HG02973 (cell line): ENCODE data around the gene KXD1.
"Not testable (repeated sequence)": the region's sequence is repeated elsewhere in the genome, so short reads cannot be mapped to it uniquely, and the experiment has no call there.

Experiments
- ATAC-seq: cut with Tn5 transposase; IDR thresholded peaks from one replicate; pipeline ENCODE4 v1.9.1; 2021; ENCODE audit warnings: moderate library complexity; ENCODE audit not compliant: unreplicated experiment

KXD1 gene

GRCh38 chr19:18533058-18533457 lies 24.6 kb upstream of the KXD1 start:
- ATAC-seq: no peak

GRCh38 chr19:18536475-18536874 lies 21.2 kb upstream of the KXD1 start:
- no peak for ATAC-seq

DNA sequence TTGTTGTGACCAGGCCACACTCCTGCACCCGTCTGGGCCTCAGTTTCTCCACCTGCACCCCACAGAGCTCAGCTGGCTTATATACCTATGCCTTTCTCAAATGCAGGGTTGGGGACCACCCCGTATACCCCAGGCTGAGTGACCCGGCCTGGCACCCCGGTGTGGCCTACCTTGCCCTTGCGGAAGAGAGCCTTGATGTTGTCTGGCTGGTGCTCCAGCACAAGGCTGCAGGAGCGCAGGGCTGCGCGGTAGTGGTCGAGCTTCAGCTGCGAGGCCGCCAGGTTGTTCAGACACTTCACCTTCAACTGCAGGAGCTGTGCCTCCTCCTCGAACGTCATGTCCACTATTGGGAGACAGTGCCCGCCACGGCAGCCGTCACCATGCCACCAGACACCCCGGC lies 20.2 kb upstream of the KXD1 start:
- ATAC-seq: no peak

DNA sequence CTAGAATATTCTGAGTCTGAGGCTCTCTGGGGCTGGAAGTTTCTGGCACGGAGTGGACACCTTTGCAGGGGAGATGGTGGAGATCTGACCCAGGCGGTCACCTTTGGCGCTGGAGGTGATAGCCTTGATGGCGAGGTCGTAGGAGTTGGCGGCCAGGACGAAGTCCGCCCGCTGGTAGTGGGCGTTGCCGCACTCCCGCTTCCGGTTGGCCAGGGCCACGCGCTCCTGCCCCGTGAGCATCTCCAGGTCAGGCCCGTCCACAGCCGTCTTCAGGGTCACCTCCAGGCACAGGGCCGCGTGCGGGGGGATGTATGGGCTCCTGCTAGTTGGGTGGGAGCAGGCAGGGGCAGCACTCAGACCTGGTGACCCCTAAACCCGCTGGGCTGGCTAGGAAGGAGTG lies 19.6 kb upstream of the KXD1 start:
- no peak for ATAC-seq

DNA sequence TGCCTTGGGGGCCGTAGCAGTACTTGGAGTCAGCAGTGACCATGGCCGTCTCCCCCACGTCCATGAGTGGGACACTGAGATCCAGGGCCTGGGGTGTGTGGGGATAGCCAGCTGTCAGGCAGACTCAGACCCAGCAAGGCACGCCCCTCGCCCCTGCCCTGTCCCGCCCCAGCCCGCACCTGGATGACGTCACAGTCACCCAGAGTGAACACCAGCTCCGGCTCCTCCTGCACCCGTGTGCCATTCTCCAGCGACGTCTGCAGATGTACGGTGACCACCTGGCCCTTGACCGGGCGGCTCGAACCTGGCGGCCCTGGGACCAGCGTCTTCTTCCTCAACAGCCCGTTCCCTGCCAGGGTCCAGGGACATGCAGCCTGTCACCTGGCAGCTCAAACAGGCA lies 18.3 kb upstream of the KXD1 start:
- ATAC-seq: no peak

- not testable (repeated sequence) for ATAC-seq
Measured at GRCh38 chr19:18540200-18540599, 17.5 kb upstream of the KXD1 start.

DNA sequence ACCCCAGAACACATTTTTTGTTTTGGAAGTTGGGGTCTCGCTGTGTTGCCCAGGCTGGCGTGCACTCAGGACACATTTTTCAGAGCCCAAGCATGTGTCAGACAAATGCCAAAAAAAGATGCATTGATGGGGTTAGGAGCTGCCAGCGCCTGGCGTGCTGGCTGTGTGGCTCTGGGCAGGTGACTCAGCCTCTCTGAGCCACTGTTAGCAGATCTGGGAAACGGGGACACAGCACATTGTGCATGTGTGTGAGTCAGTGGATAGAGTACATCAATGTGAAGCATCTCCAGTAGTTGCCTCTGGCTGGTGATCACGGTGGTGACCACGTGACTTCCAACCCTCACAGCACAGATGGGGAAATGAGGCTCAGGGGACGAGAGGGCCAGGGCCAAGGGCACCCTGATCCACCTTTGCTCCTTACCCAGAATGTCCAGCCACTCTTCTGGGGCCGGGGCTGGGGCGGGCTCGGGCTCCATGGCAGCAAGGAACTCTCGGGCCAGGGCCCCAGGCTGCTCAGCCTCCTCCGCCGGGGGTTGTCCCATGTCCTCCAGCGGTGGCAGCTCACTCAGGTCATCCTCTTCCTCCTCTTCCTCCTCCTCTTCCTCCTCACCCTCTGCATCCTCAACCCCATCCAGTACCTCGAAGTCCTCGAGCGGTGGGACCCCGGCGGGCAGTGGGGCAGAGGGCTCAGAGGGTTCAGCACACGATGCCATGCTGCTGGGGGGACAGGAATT lies 16.2 kb upstream of the KXD1 start:
- no peak for ATAC-seq

GRCh38 chr19:18541992-18542940 lies 15.4 kb upstream of the KXD1 start:
- no peak for ATAC-seq

DNA sequence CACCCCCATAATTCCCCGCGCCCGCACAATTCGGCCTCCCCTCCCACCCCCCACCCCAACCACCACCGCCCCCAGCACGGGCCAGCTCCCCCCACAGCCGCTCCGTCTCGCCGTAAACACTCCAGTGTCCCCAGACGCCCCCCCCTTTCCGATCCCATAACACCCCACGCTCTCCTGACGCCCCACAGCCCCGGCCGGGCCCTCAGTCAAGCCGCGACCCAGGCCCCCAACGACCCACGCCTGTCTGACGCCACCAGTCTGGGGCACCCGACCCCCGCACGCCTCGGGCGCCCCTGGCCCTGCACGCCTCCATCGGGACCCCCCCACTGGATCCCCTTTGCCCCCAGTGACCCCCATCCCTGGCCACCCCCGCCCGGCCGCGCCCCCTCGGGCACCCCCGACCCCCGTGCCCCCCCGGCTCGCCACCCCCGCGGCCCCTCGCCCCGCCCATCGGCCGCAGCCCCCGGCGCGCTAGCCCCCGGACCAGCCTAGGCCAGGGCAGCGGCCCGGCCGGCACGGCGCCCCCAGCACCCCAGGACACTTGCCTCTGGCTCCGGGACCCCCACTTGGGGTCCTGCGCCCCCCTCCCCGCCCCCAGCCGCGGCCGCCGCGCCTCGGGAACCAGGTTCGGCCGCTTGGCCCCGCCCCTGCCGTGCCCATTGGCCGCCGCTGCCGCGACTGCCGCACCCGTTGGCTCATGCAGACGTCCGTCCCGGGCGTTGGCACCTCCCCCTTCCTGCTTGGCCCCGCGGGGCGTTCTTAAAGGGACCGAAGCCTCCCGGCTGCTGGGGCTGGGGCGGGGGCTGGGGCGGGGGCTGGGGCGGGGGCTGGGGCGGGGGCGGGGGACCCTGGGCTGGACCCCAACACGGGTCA lies 14.5 kb upstream of the KXD1 start, which contains the start of gene FKBP8:
Gene FKBP8, minus strand, starts transcription at position 633 of the 873 bp plus-strand sequence. CDS start 1,603 bp downstream, outside the sequence.
- peak; percentile 81 for ATAC-seq

DNA sequence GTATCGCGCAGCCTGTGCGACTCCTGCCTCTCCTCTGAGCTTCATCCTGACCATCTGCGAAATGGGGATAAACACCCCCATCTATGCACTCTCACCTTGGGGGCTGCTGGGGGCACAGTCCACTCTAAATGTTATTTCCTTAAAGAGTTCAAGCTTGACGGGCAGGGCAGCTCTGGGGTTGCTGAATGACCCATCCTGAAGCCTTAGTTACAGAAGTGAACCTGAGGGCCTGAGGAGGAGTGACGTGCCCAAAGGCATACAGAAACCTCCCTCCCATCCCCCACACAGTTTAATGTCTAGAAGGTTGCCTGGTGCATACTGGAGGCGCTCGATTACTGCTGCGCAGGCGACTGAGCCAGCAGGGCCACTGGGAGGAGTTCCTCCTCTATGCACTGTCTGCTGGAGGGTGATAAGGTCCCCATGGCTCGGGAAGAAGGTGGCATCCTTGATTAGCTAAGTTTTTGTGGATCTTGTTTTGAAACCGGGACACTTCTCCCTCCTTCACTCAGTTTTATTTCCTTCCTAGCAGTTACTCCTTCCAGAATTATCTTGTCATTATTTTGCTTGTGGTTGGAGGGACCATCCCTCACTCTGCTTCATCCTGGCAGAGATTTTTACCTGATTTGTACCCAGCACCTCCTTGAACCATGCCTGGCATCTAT lies 13.7 kb upstream of the KXD1 start:
- no peak for ATAC-seq

DNA sequence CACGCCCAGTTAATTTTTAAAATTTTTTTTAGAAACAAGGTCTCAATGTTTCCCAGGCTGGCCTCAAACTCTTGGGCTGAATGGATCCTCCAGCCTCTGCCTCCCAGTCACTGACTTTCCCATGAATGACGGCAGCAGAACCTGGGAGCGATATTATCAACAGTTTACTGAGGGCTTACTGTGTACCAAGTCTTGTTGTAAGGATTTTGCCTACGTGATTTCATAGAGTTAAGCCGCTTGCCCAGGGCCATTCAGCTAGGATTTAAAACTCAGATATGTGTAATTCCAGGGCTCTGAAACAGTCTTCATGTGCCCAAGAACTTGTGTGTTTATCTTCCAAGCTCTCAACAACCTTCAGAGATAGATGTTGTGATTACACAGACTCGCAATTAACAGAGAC lies 6.0 kb upstream of the KXD1 start:
- no peak for ATAC-seq

GRCh38 chr19:18558202-18558555 lies 509 bp downstream of the KXD1 start:
- no peak for ATAC-seq

DNA sequence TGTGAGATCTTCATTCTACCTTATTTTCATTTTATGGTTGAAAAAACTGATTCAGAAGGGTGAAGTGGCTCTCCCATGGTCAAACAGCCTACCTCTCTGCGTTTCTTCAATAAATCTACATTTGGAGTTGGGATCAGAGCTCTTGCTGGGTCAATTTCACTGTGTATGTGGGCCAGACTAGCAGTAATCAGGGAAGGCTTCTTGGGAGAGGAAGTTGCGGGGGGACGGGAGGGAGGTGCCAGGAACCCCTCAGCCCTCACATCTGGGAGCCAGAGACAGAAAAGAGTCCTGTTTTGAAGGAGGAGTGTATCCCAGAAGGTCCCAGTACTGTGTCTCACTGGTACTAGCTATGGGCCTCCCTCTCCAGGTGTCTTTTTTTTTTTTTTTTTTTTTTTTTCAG lies 934 bp downstream of the KXD1 start:
- ATAC-seq: no peak

DNA sequence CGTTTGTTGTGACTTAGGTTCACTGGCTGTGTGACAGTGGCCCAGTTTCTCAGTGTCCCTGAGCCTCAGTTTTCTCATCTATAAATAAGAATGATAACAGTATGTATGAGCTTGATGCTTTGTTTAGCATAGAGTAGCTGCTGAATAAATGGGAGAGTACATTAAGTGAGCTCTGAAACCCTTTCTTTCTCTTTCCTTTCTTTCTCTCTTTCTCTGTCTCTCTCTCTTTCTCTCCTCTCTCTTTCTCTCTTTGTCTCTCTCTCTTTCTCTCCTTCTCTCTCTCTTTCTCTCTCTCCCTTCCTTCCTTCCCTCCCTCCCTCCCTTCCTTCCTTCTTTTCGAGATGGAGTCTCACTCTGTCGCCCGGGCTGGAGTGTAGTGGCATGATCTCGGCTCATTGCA lies 2.0 kb downstream of the KXD1 start:
- ATAC-seq: no peak

DNA sequence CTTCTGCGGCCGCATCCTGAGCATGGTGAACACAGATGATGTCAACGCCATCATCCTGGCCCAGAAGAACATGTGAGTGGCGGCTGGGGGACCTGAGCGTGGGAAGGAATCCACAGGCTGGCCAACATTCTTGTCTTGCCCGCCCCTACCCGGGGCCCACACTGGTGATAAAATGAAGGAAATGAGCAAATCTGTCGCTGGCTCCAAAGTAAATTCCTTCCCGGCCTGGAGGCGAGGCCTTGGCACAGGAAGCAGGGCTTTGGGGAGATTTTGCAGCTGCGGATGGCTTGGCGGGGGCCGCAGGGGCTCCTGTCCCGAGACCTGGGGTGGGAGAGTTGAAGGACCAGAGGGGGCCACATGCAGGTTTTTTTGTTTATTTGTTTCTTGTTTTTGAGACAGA lies 4.4 kb downstream of the KXD1 start:
- no peak for ATAC-seq

DNA sequence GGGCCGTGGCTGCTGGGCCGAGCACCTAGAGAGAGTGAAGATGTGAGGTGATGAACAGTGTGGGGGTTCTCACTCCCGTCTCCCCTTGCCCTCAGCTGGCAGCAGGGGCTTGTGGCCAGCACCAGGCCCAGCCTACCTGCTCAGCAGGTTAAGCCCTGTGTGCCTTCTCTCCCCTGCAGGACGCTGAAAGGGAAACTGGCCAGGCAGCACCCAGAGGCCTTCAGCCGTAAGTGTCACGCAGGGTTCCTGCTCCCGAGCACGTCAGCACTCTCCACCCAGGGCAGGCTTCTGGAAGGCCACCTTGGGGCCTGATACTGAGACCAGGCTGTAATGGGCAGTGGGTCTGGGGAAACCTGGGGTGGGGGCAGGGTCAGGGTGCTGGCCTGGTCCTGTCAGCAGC lies 9.3 kb downstream of the KXD1 start:
- no peak for ATAC-seq

- ATAC-seq: no peak
Measured at GRCh38 chr19:18568367-18568766, 10.7 kb downstream of the KXD1 start.

DNA sequence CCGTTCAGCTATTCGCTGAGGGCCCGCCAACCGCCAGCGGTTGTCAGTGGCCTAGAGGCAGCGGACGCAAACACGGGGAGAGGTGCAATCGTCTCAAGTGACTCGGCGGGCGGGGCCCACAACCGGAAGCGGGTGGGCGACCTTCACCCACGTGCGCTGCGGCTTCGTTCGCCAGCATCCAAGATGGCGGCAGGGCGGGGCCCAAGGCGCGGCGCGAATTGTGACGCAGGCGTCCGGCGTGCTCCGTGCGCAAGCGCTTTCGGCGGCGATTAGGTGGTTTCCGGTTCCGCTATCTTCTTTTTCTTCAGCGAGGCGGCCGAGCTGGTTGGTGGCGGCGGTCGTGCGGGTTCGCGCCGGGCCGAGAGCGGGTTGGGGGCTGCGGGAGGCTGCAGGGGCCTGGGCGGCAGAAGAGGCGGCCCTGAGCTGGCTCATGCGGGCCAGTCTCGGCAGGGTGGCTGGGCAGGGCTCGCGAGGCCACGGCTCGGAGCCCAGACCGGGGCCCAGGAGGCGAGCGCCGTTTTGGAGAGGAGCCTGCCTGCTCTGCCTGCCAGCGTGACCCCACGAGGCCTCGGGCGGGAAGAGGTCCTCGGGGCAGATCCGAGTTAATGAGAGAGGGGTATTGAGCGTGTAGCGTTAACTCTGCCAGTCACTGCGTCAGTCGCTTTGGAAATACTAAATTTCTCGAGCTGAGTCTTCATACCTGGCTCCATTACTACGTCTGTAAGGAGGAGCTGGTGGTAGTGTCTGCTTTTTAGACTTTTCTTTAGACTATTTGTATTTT lies 14.1 kb downstream of the KXD1 start, which contains the start of gene UBA52:
Gene UBA52, plus strand, starts transcription at position 294 of the 781 bp plus-strand sequence. CDS start 1,444 bp downstream, outside the sequence.
- peak; percentile 79 for ATAC-seq

- ATAC-seq: no peak
Measured at GRCh38 chr19:18574691-18575291, 17.1 kb downstream of the KXD1 start.
